Kidney (tissue), 14 donors: ENCODE measurements around the gene SMAD6. TPM values are rescaled to one million over a fixed set of nuclear protein-coding genes. Genes with fewer than 3 reads are reported as not detected.
A peak's percentile ranks its signal among the peaks of the same experiment; 100 is the strongest.

Experiments
- DNase-seq, 5 donors: peaks; one replicate each; pipeline ENCODE4 v3.0.0-alpha.2; 2013 to 2020
- FAIRE-seq: peaks from 2 replicates; lab custom pipeline; 2012; peaks lifted over from hg19 to GRCh38; lab: Jason Lieb, UNC
- H3K27ac ChIP-seq, 2 donors: one replicate each; pipeline ENCODE4 v1.7.0; 2013; ENCODE audit warnings: low read depth in 2 of 2, low read length in 2 of 2, inconsistent platforms in 1 of 2
- H3K27me3 ChIP-seq: one replicate; pipeline ENCODE4 v1.7.1; 2013; ENCODE audit warnings: low read length, inconsistent platforms; ENCODE audit not compliant: control insufficient read depth, insufficient read depth
- H3K36me3 ChIP-seq, 3 donors: one replicate each; pipeline versions ENCODE4 v1.7.0 to v1.7.1; 2013; ENCODE audit warnings: low read length in 3 of 3, control low read depth in 1 of 3, inconsistent platforms in 1 of 3; ENCODE audit not compliant: insufficient read depth in 3 of 3, control insufficient read depth in 2 of 3
- H3K4me1 ChIP-seq, 3 donors: one replicate each; pipeline versions ENCODE4 v1.7.0 to v1.7.1; 2013; ENCODE audit warnings: low read length in 3 of 3, inconsistent platforms in 1 of 3, low read depth in 1 of 3; ENCODE audit not compliant: control insufficient read depth in 2 of 3, insufficient read depth in 2 of 3
- H3K4me3 ChIP-seq, 3 donors: one replicate each; pipeline versions ENCODE4 v1.7.0 to v1.8.1; 2013; ENCODE audit warnings: low read length in 3 of 3, control low read depth in 1 of 3, inconsistent platforms in 1 of 3
- H3K9ac ChIP-seq, 3 donors: one replicate each; pipeline versions ENCODE4 v1.7.0 to v1.7.1; 2013; ENCODE audit warnings: low read length in 3 of 3, control low read depth in 1 of 3, inconsistent platforms in 1 of 3
- H3K9me3 ChIP-seq, 3 donors: one replicate each; pipeline versions ENCODE4 v1.7.0 to v1.7.1; 2013; ENCODE audit warnings: low read length in 3 of 3, control low read depth in 1 of 3, inconsistent platforms in 1 of 3; ENCODE audit not compliant: control insufficient read depth in 2 of 3, insufficient read depth in 1 of 3
- intact Hi-C: fragments of 100-400 bp; cut with DNase I; formaldehyde crosslinking; loops from one replicate; pipeline ENCODE4 v1.11.1; 2022
- polyA plus RNA-seq: library from polyadenylated mRNA; stranded (reverse); fragments of 350-450 nt; fragmentation: Illumina TruSeq; extraction: RNeasy Lipid Tissue Mini Kit (QIAGEN cat#74804); gene quantifications from one replicate; pipeline ENCODE4 v1.2.3, GENCODE V29; 2014; ENCODE audit warnings: low read depth, low replicate concordance; ENCODE audit not compliant: insufficient read depth
- total RNA-seq: library from RNA; stranded (reverse); fragmentation: NEBNext Ultra II Directional; extraction: Animal tissue kit (Norgen Biotek cat#: 25700); gene quantifications from one replicate; pipeline ENCODE4 v1.2.1, GENCODE V29; 2021
- TF ChIP-seq, protein P1 (sequence below): IDR thresholded peaks from 3 replicates; pipeline ENCODE4 v1.5.1; 2012; ENCODE audit warnings: mild to moderate bottlenecking, moderate library complexity, borderline replicate concordance; ENCODE audit not compliant: insufficient read depth; ENCODE audit errors: extremely low read depth
- donor health status: control.
- donor health status: control.
- donor health status: control.
- donor health status: control.
- donor health status: control.
- donor health status: DM: yes; HTN: yes; CAD: no.
- donor health status: Normal renal cell carcinoma (clear cell type).

The SMAD6 gene
- total and polyA plus RNA-seq, 2 donors from 2014 or later: 15.4 to 23.0 TPM

DNA sequence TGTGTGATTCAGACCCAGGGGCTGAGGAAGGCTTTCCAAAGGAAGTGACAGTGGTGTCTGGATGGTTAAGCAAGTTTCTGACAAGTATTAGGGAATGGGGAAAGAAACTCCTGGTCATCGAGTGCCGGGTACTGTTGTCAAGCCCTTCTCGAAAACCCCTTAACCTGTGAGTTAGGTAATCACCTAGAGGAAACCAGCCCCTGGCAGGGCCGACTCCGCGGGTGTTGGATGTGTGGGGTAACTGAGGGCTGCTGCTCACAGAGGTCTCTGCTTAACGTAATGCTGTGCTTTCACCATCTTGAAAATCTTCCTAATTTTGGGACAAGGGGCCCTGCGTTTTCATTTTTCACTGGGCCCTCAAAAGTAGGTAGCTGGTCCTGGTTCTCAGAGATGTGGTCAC lies 67.0 kb downstream of the SMAD6 start:
- Histone ChIP-seq H3K4me1 (peaks cover 31 to 64% (median 55%) of the 10 kb centered on the region in 3 donors), H3K9me3 (no peaks in the 10 kb centered on the region), H3K27me3 (no peaks in the 10 kb centered on the region), H3K4me3 (no peak overlapping the region), H3K27ac (no peak overlapping the region), H3K9ac (no peak overlapping the region), H3K36me3 (no peaks in the 10 kb centered on the region)
- TF ChIP-seq, protein P1, sequence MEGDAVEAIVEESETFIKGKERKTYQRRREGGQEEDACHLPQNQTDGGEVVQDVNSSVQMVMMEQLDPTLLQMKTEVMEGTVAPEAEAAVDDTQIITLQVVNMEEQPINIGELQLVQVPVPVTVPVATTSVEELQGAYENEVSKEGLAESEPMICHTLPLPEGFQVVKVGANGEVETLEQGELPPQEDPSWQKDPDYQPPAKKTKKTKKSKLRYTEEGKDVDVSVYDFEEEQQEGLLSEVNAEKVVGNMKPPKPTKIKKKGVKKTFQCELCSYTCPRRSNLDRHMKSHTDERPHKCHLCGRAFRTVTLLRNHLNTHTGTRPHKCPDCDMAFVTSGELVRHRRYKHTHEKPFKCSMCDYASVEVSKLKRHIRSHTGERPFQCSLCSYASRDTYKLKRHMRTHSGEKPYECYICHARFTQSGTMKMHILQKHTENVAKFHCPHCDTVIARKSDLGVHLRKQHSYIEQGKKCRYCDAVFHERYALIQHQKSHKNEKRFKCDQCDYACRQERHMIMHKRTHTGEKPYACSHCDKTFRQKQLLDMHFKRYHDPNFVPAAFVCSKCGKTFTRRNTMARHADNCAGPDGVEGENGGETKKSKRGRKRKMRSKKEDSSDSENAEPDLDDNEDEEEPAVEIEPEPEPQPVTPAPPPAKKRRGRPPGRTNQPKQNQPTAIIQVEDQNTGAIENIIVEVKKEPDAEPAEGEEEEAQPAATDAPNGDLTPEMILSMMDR: no peak
- intact Hi-C loops: no loop called here
- FAIRE-seq: no peak
- DNase-seq: no peak

DNA sequence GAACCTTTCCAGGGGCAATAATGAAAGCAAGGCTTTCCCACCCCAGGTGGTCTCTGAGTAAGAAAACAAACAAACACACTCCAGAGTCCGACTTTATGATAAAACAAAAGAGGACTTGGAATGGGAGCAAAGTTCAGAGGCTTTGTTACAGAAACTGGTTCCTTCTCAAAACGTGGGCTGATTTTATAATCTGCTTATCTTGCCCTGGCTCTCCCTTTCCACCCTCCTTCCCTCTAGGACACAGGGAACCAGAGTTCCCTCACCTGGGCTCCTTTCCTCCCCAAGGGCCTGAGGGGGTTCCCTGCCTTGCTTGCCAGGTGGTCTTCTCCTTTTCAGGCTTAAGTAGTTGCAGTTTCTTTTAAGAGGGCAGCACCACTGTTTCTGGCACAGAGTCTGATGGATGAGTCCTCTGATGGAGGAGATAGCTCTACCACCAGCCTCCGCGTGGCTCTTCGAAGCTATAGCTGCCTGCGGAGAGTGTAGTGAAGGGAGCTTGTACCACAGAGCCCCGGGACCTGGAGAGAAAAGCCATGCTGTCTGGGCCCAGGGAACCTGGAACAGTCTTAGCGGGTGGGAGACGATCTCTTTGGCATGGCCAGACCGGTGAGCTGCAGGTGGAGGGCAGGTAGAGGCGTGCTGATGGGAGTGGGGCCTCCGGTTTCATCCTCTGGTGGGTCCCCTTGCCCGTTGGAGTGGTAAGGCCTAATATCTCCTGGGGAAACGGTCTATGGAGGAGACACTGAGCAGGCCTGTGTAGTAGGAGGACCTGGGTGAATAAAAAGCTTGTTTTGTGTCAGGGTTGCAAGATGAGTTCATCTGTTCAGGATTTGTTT lies 68.7 kb downstream of the SMAD6 start:
- Histone ChIP-seq H3K4me3 (no peak overlapping the region), H3K9ac (peak overlapping the region in 1 of 3 donors; percentile 29), H3K27ac (peak overlapping the region; percentile 8 to 25), H3K36me3 (no peaks in the 10 kb centered on the region), H3K9me3 (no peaks in the 10 kb centered on the region), H3K27me3 (no peaks in the 10 kb centered on the region), H3K4me1 (peaks cover 23 to 56% (median 53%) of the 10 kb centered on the region in 3 donors)
- peak in 1 of 5 donors; percentile 47 for DNase-seq
- intact Hi-C loops: no loop called here
- TF ChIP-seq, protein P1: no peak
- no peak for FAIRE-seq

DNA sequence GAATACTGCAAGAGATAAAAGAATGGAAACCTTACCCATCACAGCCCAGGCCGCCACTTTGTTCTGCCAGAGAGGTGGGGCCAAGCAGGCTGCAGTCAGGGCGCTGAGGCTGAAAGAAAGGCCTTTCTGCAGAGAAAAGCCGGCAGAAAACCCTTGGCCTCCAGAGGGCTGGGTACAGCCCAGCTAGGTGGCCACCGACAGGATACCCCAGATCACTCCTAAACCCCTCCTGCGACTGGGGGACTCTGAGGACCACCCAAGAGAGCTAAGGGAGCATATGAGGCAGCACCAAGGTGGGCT lies 69.3 kb downstream of the SMAD6 start:
- Histone ChIP-seq H3K36me3 (no peaks in the 10 kb centered on the region), H3K4me1 (peaks cover 21 to 58% (median 48%) of the 10 kb centered on the region in 3 donors), H3K27me3 (no peaks in the 10 kb centered on the region), H3K9ac (no peak overlapping the region), H3K4me3 (no peak overlapping the region), H3K27ac (peak overlapping the region in 1 of 2 donors; percentile 16), H3K9me3 (no peaks in the 10 kb centered on the region)
- no peak for DNase-seq
- no peak for FAIRE-seq
- intact Hi-C loops: no loop called here
- TF ChIP-seq, protein P1: no peak
